Bone marrow (tissue), 2 donors: ENCODE results near the gene BRMS1L.
"Not testable (repeated sequence)": the region's sequence is repeated elsewhere in the genome, so short reads cannot be mapped to it uniquely, and the experiment has no call there.

ENCODE experiments used
- DNase-seq, 2 donors: peaks; one replicate each; lab custom pipeline; 2025; lab: John Stamatoyannopoulos, UW

Gene BRMS1L

GRCh38 chr14:35826218-35826951 lies at the start of gene BRMS1L:
TSS of gene BRMS1L (plus strand) at chr14:35826338. CDS start at chr14:35826517, 179 bp downstream.
- peak; percentile 81 to 97 for DNase-seq

GRCh38 chr14:35776823-35777222 lies 49.3 kb upstream of the BRMS1L start:
- no peak for DNase-seq

GRCh38 chr14:35777550-35777949 lies 48.6 kb upstream of the BRMS1L start:
- not testable (repeated sequence) for DNase-seq

GRCh38 chr14:35779368-35779767 lies 46.8 kb upstream of the BRMS1L start:
- no peak for DNase-seq

GRCh38 chr14:35783699-35784098 lies 42.4 kb upstream of the BRMS1L start:
- no peak for DNase-seq

- DNase-seq = no peak
Observed at GRCh38 chr14:35786856-35787255, 39.3 kb upstream of the BRMS1L start.

- DNase-seq = no peak
Observed at GRCh38 chr14:35789651-35790050, 36.5 kb upstream of the BRMS1L start.

- no peak for DNase-seq
Observed at GRCh38 chr14:35797796-35798195, 28.3 kb upstream of the BRMS1L start.

- DNase-seq = no peak
Observed at GRCh38 chr14:35806006-35806907, 19.9 kb upstream of the BRMS1L start.

GRCh38 chr14:35807131-35807961 lies 18.8 kb upstream of the BRMS1L start:
- no peak for DNase-seq

GRCh38 chr14:35808076-35808637 lies 18.0 kb upstream of the BRMS1L start:
- DNase-seq = no peak

GRCh38 chr14:35808638-35809563 lies 17.2 kb upstream of the BRMS1L start, which contains the start of gene RALGAPA1:
TSS of gene RALGAPA1 (minus strand) at chr14:35809295. CDS start at chr14:35808835, 460 bp downstream.
- DNase-seq = peak; percentile 83 to 90

- no peak for DNase-seq
Observed at GRCh38 chr14:35809597-35809996, 16.5 kb upstream of the BRMS1L start.

GRCh38 chr14:35810963-35811362 lies 15.2 kb upstream of the BRMS1L start:
- no peak for DNase-seq

GRCh38 chr14:35814371-35815005 lies 11.7 kb upstream of the BRMS1L start:
- DNase-seq = peak in 1 of 2 donors; percentile 73

- no peak for DNase-seq
Observed at GRCh38 chr14:35818346-35819115, 7.6 kb upstream of the BRMS1L start.

- DNase-seq = no peak
Observed at GRCh38 chr14:35819591-35820540, 6.3 kb upstream of the BRMS1L start.
